Osteoblast (primary cell): ENCODE results near the gene GDPD3. TPM values are rescaled to one million over a fixed set of nuclear protein-coding genes. Genes with fewer than 3 reads are reported as not detected.

Experiments used
- DNase-seq: peaks from one replicate; pipeline ENCODE4 v3.0.0; 2011; ENCODE audit warnings: low spot score, mixed read lengths; ENCODE audit not compliant: insufficient read length; ENCODE audit errors: missing footprints
- H2AFZ ChIP-seq: 2 replicates; pipeline ENCODE4 v1.6.0; 2011; ENCODE audit warnings: mild to moderate bottlenecking, low read length
- H3K27ac ChIP-seq: 2 replicates; pipeline ENCODE4 v1.5.1; 2011; ENCODE audit warnings: mild to moderate bottlenecking, low read depth, low read length, moderate library complexity
- H3K27me3 ChIP-seq: 2 replicates; pipeline ENCODE4 v1.6.0; 2012; ENCODE audit warnings: mild to moderate bottlenecking, control low read depth, inconsistent platforms, low read length, moderate library complexity; ENCODE audit not compliant: insufficient read depth
- H3K36me3 ChIP-seq: 2 replicates; pipeline ENCODE4 v1.5.1; 2011; ENCODE audit warnings: mild to moderate bottlenecking, low read length, control low read depth, moderate library complexity; ENCODE audit not compliant: insufficient read depth
- H3K4me1 ChIP-seq: 2 replicates; pipeline ENCODE4 v1.5.1; 2011; ENCODE audit warnings: mild to moderate bottlenecking, low read length, control low read depth, moderate library complexity; ENCODE audit not compliant: insufficient read depth
- H3K4me2 ChIP-seq: 2 replicates; pipeline ENCODE4 v1.6.0; 2011; ENCODE audit warnings: mild to moderate bottlenecking, low read length; ENCODE audit not compliant: insufficient read depth
- H3K4me3 ChIP-seq: fragments of 200-600 bp; sonication (generic); 3 replicates; pipeline ENCODE4 v1.5.1; 2012; ENCODE audit warnings: mild to moderate bottlenecking, low read length, inconsistent platforms; ENCODE audit not compliant: insufficient read depth
- H3K79me2 ChIP-seq: 2 replicates; pipeline ENCODE4 v1.6.0; 2012; ENCODE audit warnings: mild to moderate bottlenecking, low read length, control low read depth, inconsistent platforms; ENCODE audit not compliant: insufficient read depth
- H3K9me3 ChIP-seq: 2 replicates; pipeline ENCODE4 v1.5.1; 2011; ENCODE audit warnings: low read depth, low read length, control low read depth
- H4K20me1 ChIP-seq: 2 replicates; pipeline ENCODE4 v1.6.0; 2012; ENCODE audit warnings: mild to moderate bottlenecking, low read length, control low read depth; ENCODE audit not compliant: insufficient read depth
- CTCF ChIP-seq: IDR thresholded peaks from 2 replicates; pipeline ENCODE4 v1.5.1; 2011; ENCODE audit warnings: mild to moderate bottlenecking, low read depth, low read length, moderate library complexity; ENCODE audit errors: extremely low read depth
- total RNA-seq: library from RNA; depleted of rRNA; stranded (reverse); fragments of >200 nt; gene quantifications from 2 replicates; pipeline ENCODE4 v1.2.3, GENCODE V29; 2012

The GDPD3 gene
- total RNA-seq, 1 donor: 0.36 TPM

GRCh38 chr16:30060836-30061554, 52.3 kb downstream of the GDPD3 start:
- H3K27ac ChIP-seq: no peak overlapping the region
- H3K4me2 ChIP-seq: no peak overlapping the region
- no peaks in the 10 kb centered on the region for H3K27me3 ChIP-seq
- no peak overlapping the region for H2AFZ ChIP-seq
- no peaks in the 10 kb centered on the region for H3K9me3 ChIP-seq
- peaks cover 9% of the 10 kb centered on the region for H3K79me2 ChIP-seq
- TF ChIP-seq CTCF: no peak
- peak; percentile 49 for DNase-seq
- peaks cover 18% of the 10 kb centered on the region for H3K4me1 ChIP-seq
- H3K4me3 ChIP-seq: no peak overlapping the region
- peaks cover 4% of the 10 kb centered on the region for H4K20me1 ChIP-seq
- peaks cover 23% of the 10 kb centered on the region for H3K36me3 ChIP-seq

DNA sequence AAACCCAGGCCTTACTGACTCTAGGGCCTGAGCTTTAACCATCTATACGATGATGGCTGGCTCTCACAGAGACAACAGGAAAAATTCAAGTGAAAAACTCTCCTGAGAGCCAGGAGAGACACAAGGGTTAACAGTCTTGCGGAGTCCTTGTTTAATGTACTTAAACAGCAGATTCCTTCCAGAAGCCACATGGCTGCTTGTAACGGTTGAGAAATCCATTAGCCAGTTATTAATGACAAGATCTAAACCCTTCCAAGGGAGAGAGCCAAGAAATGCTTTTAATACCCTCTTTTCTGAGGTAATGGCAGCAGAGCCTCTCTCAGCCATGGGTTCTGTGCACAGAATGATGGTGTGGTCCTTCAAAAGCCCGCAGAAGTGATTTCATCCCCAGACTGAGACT, 53.0 kb downstream of the GDPD3 start:
- Histone ChIP-seq H3K4me3 (no peak overlapping the region), H3K9me3 (no peaks in the 10 kb centered on the region), H2AFZ (no peak overlapping the region), H3K36me3 (peaks cover 23% of the 10 kb centered on the region), H3K4me2 (no peak overlapping the region), H3K27me3 (no peaks in the 10 kb centered on the region), H4K20me1 (no peaks in the 10 kb centered on the region), H3K79me2 (peaks cover 5% of the 10 kb centered on the region), H3K27ac (no peak overlapping the region), H3K4me1 (peaks cover 18% of the 10 kb centered on the region)
- TF ChIP-seq CTCF: no peak
- peak; percentile 45 for DNase-seq

- peaks cover 13% of the 10 kb centered on the region for H3K36me3 ChIP-seq
- no peaks in the 10 kb centered on the region for H3K27me3 ChIP-seq
- H3K4me3 ChIP-seq: no peak overlapping the region
- H3K79me2 ChIP-seq: peaks cover 11% of the 10 kb centered on the region
- TF ChIP-seq CTCF: peak; percentile 49
- no peak overlapping the region for H2AFZ ChIP-seq
- H3K4me1 ChIP-seq: peaks cover 23% of the 10 kb centered on the region
- no peak overlapping the region for H3K27ac ChIP-seq
- peak; percentile 82 for DNase-seq
- no peak overlapping the region for H3K4me2 ChIP-seq
- H4K20me1 ChIP-seq: no peaks in the 10 kb centered on the region
- no peaks in the 10 kb centered on the region for H3K9me3 ChIP-seq
Observed at GRCh38 chr16:30054959-30055553, 58.3 kb downstream of the GDPD3 start.

Other genes with a start within 250 kb of the GDPD3 start
- 1.5 and 2.9 TPM in 2 replicates for gene SEZ6L2, start 214.0 kb downstream of the GDPD3 start, total RNA-seq
- gene ASPHD1, start 213.0 kb downstream of the GDPD3 start, total RNA-seq: 0.88 and 1.8 TPM in 2 replicates
- gene KCTD13, start 187.3 kb downstream of the GDPD3 start, total RNA-seq: 8.5 and 11.9 TPM in 2 replicates
- 74.3 and 84.0 TPM in 2 replicates for gene TMEM219, start 151.5 kb downstream of the GDPD3 start, total RNA-seq
- gene TAOK2, start 139.7 kb downstream of the GDPD3 start, total RNA-seq: 37.1 and 39.1 TPM in 2 replicates
- 3.5 and 5.8 TPM in 2 replicates for gene HIRIP3, start 117.9 kb downstream of the GDPD3 start, total RNA-seq
- 14.5 and 16.8 TPM in 2 replicates for gene INO80E, start 117.3 kb downstream of the GDPD3 start, total RNA-seq
- gene DOC2A, start 102.5 kb downstream of the GDPD3 start, total RNA-seq: not detected in 2 replicates
- gene C16orf92, start 90.3 kb downstream of the GDPD3 start, total RNA-seq: not detected in 2 replicates
- 0.36 TPM in 1 of 2 replicates, not detected in the other for gene TLCD3B, start 82.3 kb downstream of the GDPD3 start, total RNA-seq
- 579 and 705 TPM in 2 replicates for gene ALDOA, start 47.8 kb downstream of the GDPD3 start, total RNA-seq
- 175 and 178 TPM in 2 replicates for gene PPP4C, start 37.5 kb downstream of the GDPD3 start, total RNA-seq
- 0.29 and 0.36 TPM in 2 replicates for gene TBX6, start 21.6 kb downstream of the GDPD3 start, total RNA-seq
- gene YPEL3, start 17.3 kb downstream of the GDPD3 start, total RNA-seq: 28.2 and 31.2 TPM in 2 replicates
- gene MAPK3, start 9.7 kb upstream of the GDPD3 start, total RNA-seq: 40.2 and 40.7 TPM in 2 replicates
- gene CORO1A, start 70.1 kb upstream of the GDPD3 start, total RNA-seq: 0.36 and 0.59 TPM in 2 replicates
- 26.8 and 64.8 TPM in 2 replicates for gene BOLA2B, start 80.1 kb upstream of the GDPD3 start, total RNA-seq
- gene SLX1A, start 80.3 kb upstream of the GDPD3 start, total RNA-seq: 19.9 and 23.3 TPM in 2 replicates
- 4.1 and 6.2 TPM in 2 replicates for gene SULT1A3, start 85.7 kb upstream of the GDPD3 start, total RNA-seq
- 5.9 and 7.2 TPM in 2 replicates for gene NPIPB13, start 134.9 kb upstream of the GDPD3 start, total RNA-seq
- 30.9 and 32.9 TPM in 2 replicates for gene CD2BP2, start 241.8 kb upstream of the GDPD3 start, total RNA-seq